Stimulated activated CD4-positive, alpha-beta T cell treated with anti-CD3 and anti-CD28 coated beads, Interleukin-4, amount 100 ng/mL, for 4 hours (primary cell): Measurements from ENCODE around the gene PRKAG2.

Experiments used
- DNase-seq, 2 experiments: peaks; one replicate each; pipeline ENCODE4 v3.0.0-alpha.2; 2020

The PRKAG2 gene

GRCh38 chr7:151524845-151525244, 352.1 kb downstream of the PRKAG2 start:
- no peak for DNase-seq

GRCh38 chr7:151524331-151524730, 352.6 kb downstream of the PRKAG2 start:
- DNase-seq = no peak

- DNase-seq = peak; percentile 29 to 45
Measured at GRCh38 chr7:151520419-151521261, 356.3 kb downstream of the PRKAG2 start.

- peak; percentile 97 to 99 for DNase-seq
Measured at GRCh38 chr7:151519765-151520418, 357.0 kb downstream of the PRKAG2 start, which contains the start of gene RHEB. TSS of gene RHEB (minus strand) at chr7:151519895. CDS start at chr7:151519511, 384 bp downstream.

- DNase-seq = peak; percentile 64 to 69
Measured at GRCh38 chr7:151518947-151519764, 357.8 kb downstream of the PRKAG2 start.

GRCh38 chr7:151518105-151518946, 358.6 kb downstream of the PRKAG2 start:
- peak; percentile 37 to 63 for DNase-seq

- DNase-seq = no peak
Measured at GRCh38 chr7:151517601-151518104, 359.3 kb downstream of the PRKAG2 start.

- no peak for DNase-seq
Measured at GRCh38 chr7:151515276-151515565, 361.7 kb downstream of the PRKAG2 start.

GRCh38 chr7:151514461-151515275, 362.2 kb downstream of the PRKAG2 start:
- no peak for DNase-seq

- no peak for DNase-seq
Measured at GRCh38 chr7:151513133-151513532, 363.8 kb downstream of the PRKAG2 start.

- no peak for DNase-seq
Measured at GRCh38 chr7:151512353-151512752, 364.6 kb downstream of the PRKAG2 start.

- no peak for DNase-seq
Measured at GRCh38 chr7:151511946-151512345, 365.0 kb downstream of the PRKAG2 start.

GRCh38 chr7:151511270-151511669, 365.6 kb downstream of the PRKAG2 start:
- no peak for DNase-seq

- DNase-seq = no peak
Measured at GRCh38 chr7:151509670-151510333, 367.1 kb downstream of the PRKAG2 start.

GRCh38 chr7:151508991-151509390, 367.9 kb downstream of the PRKAG2 start:
- DNase-seq = no peak

- DNase-seq = no peak
Measured at GRCh38 chr7:151507806-151508205, 369.1 kb downstream of the PRKAG2 start.

GRCh38 chr7:151506901-151507382, 370.0 kb downstream of the PRKAG2 start:
- no peak for DNase-seq
